Activated CD8-positive, alpha-beta memory T cell treated with anti-CD3 and anti-CD28 coated beads for 1 hour (primary cell): Measurements from ENCODE around the gene CHGA.

Experiments used
- DNase-seq, 2 donors: peaks; one replicate each; pipeline ENCODE4 v3.0.0-alpha.2; 2020; ENCODE audit warnings: low read depth in 1 of 2; ENCODE audit errors: extremely low read depth in 1 of 2

CHGA gene

DNA sequence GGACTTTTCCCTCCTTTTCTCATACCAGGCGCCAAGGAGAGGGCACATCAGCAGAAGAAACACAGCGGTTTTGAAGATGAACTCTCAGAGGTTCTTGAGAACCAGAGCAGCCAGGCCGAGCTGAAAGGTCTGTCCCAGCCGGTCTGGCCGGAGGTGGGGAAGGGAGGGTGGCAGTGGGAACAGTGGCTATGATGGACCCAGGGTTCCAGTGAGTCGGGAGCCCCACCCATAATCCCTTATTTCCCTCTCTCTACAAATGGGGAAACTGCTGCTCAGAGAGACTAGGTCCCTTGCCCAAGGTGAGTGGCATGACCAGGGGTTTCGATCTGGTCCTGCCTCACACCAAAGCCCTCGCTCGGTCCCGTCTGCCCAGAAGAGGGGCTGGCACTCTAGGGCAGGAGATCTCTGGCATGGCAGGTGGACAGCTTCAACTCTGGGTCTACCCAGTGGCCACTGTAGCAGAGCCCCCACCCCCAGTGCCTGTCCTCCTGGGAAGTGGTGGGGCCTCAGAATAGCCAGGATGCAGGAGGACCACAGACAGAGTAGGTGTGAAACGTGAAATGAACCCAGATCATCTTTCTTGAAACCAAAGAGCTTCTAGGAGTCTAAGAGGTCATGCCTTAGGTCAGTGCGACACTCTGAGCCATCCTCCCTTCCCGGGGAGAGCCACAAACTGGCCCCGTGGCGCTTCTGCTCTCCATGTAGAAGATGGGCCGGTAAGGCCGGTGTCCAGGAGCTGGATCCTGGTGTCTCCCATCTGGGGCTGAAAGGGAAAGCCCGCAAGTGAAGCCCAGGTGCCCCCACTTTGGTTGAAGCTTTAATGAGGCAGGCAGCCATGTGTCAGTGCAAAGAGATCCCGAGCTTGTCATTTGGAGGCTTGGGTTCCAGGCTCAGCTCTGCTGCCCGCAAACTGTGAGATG lies 7.0 kb downstream of the CHGA start:
- DNase-seq: no peak

DNA sequence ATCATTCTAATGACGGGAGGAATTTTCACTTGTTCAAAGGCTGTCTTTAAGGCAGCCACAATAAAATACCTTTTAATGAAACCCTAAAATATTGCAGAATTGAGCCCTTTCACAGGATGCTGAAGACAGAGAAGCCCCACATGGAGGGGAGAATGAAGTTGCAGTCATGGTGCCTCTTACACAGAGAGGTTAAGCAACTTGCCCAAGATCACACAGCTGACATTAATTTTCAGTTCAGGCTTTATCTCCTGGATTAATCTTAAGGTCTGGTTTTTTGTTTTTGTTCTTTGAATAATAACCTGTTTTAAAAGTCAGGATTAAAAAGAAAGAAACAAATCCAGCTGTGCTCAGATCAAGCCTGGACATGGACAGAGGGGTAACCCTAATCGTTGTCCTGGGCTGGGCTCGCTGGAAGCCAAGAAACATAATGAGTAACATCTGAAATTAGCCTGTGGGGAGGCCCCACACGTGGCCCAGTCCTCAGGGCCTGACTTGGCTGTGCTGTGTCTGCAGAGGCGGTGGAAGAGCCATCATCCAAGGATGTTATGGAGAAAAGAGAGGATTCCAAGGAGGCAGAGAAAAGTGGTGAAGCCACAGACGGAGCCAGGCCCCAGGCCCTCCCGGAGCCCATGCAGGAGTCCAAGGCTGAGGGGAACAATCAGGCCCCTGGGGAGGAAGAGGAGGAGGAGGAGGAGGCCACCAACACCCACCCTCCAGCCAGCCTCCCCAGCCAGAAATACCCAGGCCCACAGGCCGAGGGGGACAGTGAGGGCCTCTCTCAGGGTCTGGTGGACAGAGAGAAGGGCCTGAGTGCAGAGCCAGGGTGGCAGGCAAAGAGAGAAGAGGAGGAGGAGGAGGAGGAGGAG lies 8.0 kb downstream of the CHGA start:
- DNase-seq: no peak

DNA sequence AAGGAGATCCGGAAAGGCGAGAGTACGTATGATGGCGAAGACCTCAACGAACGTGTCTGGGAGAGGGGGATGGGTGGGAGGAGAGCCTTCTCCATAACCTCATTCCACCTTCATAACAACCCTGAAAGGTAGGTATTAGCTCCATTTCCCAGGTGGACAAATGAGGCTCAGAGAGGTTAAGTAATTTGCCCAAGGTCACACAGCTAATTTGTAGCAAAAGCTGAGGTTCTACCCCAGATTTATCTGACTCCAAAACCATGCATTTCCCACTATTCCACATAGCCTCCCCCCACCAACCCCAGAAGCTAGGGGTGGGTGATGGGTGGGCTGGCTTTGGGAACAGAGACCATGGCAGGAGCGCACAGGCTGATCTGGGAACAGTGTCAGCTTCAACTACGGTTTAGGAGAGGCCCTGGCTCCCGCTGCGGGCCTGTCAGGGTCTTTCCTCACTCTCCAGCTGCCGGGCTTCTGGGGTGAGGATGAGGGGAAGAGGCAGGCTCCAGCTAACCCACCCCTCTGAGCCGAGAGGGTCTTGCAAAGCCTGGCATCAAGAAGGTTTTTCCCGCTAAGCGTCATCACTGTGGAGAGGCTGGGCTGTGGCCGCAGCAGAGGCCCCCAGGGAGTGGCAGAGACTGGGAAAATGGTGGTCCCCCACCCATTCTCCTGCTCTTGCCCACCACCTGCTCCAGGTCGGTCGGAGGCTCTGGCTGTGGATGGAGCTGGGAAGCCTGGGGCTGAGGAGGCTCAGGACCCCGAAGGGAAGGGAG lies 8.9 kb downstream of the CHGA start:
- DNase-seq: no peak

DNA sequence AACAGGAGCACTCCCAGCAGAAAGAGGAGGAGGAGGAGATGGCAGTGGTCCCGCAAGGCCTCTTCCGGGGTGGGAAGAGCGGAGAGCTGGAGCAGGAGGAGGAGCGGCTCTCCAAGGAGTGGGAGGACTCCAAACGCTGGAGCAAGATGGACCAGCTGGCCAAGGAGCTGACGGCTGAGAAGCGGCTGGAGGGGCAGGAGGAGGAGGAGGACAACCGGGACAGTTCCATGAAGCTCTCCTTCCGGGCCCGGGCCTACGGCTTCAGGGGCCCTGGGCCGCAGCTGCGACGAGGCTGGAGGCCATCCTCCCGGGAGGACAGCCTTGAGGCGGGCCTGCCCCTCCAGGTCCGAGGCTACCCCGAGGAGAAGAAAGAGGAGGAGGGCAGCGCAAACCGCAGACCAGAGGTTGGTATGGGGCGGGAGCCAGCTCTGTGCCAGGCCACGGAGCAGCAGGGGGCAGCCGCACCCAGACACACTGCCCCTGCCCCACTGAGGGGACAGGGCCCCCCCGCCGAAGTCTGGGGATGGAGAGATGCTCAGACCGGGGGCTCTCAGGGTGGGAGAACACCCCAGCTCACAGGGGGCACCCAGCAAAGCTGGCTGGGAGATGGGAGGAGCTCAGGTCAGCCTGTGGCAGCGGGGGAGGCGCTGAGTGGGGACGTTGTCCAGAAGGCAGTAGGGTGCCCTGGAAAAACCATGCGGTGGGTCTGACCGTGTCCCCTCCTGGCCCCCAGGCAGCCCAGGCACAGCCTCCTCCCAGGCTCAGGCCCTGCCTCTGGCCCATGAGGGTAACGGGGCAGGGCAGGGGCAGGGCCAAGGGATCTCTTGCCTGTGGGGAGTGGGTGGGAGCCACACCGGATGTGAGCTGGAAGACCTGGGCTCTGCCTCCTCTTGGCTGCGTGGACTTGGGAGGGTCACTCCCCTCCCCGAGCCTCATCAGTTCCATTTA lies 9.8 kb downstream of the CHGA start:
- no peak for DNase-seq

DNA sequence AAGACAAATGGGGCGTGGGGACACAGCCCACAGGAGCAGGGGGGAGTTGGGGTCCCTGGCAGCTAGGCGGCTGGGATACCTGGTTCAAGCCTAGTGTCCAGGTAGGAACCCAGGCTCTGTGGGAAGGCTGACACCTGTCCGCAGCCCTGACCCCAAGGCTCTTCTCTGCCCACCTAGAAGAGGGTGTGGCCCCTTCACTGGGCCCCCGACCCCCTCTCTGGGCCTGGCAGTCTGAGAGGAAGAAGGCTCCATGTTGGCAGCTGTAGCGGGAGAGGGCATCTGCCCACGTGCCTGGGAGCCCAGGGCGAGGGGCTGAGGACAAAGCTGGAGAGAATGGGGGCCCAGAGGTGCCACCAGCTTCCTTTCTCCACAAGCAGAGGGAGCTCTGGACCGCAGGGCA lies 10.5 kb downstream of the CHGA start:
- no peak for DNase-seq

DNA sequence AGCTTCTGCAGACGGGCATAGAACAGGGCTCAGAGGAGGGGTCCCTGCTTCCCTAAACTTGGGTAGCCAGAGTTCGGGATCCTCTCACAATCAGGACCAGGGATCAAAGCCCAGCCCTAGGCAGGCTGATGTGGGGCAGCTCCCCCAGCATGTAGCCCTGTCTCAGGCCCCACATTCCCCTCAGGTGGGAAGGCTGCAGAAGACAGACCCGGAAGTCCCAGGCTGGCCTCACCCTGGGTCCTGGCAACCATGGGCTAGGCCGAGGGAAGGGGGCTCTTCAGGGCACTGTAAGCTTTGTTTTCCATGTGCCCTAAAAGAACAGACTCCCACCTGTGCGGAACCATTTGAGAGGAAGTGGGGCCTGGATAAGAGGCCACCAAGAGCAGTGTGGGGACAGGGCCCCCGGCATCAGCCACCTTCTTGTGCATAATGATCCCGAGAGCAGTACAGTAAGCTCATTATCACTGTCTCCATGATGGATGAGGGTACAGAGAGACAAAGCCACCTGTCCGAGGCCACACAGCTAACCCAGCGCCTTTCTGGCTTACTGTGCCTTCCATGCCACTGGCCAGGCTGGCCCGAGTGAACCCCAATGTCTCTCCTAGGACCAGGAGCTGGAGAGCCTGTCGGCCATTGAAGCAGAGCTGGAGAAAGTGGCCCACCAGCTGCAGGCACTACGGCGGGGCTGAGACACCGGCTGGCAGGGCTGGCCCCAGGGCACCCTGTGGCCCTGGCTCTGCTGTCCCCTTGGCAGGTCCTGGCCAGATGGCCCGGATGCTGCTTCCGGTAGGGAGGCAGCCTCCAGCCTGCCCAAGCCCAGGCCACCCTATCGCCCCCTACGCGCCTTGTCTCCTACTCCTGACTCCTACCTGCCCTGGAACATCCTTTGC lies 11.5 kb downstream of the CHGA start:
- no peak for DNase-seq

DNA sequence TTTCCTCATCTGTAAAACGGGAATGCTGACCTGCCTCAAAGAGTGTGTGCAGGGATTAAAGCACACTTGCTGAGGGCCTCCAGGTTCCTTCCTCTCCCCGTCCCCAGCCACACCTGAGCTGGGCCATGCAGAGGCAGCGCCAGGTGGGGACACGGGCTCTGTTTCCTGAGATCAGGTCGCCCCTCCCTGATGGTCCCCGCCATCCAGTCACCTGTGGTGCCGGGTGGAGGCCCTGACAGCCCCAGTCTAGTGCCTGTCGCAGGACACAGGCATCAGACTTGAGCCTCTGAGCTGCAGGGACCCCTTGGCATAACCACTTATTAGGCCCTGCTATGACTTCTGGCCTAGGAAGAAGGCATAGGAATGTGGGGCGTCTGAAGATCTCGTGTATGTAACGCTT lies 12.5 kb downstream of the CHGA start:
- no peak for DNase-seq

DNA sequence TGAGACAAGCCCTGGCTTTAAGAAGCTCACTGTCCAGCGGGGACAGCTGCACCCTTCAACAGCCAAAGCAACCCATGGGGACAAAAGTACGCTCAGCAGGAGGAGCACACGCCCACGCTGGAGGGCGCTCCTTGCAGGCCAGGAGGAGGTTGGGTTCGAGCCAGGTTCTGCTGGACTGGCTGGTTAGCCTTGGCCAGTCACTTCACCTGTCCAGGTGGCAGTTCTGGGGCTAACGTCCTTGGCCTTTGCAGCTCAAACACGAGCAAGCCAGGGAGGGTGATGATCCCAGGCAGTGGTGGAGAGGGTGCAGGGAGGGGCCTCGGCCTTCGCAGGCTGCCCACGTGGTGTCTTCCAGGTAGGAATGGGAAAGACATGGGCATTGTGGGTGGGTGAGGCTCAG lies 13.1 kb downstream of the CHGA start:
- no peak for DNase-seq

DNA sequence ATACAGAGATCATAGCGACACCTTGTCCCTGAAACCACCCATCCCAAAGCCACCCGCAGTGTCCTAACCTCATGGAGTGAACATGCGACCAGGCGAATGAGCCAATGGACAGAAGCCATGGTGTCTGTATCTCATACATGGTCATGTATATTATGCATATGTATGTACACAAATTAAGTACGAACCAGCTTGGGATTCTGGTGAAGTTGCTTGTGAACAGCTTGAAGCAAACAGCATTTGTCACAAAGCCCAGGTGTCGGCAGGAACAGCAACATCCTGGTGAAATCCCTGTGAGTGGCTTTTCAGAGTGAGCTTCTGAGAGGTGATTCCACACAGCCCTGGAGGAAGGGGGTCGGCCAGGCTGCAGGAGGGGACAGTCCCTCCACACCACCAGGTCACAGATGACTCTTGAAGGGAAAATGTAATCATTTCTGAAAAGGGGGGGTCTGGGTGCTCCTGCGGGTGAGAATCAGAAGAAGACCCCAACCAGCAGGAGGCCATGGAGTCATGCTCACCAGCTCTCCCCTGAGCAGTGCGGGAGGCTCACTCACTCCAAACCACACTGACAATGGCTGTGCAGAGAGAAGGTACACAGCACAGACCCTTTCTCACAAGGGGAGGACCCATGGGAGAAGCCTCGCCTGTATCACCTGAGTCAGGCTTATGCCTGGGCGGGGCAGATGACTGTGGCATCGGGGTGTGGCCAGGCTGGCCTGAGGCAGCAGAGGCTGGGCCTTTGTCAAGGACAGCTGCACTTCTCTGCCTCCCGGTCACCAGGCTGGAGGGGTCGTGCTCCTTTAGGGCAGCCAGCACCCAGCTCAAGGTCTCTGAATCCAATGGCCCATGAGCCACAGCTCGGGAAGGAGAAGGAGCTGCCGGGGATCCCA lies 14.3 kb downstream of the CHGA start:
- DNase-seq: no peak

DNA sequence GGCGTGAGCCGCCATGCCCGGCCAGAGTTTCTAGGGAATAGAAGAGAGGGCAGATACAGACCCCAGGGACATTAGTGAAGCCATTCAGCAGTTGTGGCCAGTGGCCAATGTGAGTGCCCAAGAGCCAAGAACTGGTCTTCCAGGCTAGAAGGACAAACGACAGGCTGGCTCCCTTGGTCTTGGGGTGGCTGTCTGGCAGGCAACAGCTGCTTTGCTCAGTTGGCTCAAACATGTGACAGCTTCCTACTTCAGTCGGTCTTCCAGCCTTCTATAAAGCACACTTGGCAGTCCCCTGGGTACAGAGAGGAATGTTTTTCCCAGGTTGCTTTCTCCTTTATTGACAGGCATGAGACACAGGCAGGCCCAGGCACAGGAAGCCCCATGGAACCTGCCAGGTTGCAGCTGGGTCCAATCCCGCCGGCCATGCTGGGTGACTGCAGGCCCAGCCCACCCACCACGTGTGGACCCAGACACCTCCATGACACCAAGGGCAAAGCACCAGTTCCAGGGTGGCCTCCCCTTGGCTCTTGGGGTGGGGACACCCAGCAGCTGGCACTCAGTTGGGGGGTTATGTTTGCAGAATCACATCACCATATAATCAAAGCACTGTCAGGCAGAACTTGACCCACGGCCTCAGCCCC lies 15.4 kb downstream of the CHGA start:
- DNase-seq: no peak

DNA sequence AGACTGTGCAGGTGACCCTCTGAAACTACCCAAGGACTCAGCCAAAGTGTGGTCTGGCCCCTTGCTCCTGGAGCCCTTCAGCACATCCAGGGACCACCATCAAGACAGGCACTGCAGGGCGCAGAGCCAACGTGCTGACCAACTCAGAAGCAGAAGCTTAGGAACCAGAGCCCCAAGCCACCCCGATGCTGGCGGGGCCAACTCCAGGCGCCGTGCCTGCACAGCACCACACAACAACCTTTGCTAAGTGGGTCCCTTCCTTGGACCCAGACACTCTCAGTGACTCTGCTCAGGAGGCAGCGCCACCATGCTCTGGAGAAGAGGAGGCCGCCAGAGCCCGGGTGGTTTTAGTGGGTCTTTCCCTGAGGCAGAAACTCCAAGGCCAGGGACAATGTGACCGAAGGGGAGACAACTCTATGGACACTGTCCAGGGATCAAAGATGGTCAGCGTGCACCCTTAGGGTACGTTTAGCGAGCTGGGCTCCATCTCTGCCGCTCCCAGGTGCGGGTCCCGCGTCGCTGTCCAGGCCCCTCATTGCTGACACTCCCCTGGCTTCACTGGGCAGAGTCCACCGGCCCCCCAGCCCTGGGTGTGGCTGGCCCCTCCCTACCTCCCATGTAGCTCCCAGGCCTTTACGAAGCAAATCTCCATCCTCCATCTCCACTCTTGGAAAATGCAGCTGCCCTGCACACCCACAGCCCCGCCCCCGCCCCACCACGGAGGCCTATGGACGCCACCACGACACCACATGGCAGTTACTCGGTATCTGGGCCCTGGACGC lies 16.1 kb downstream of the CHGA start:
- DNase-seq: no peak

DNA sequence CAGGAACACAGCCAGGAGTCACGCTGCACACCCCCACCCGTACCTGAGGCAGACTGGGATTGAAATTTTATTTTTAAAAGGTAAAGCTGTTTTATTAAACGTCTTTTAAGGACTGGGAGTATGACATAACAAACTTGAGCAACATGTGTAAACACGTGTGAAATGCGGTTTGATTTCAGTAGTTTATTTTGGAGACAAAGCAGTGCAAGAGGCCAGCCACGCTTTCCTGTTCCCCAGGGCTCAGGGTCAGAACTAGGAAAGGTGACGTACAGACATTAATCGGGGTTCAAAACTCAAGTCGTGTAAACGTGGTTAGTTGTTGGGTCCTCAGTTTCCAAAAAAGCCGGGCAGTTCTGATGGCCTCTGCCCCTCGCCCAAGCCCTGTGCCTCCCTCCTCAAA lies 16.7 kb downstream of the CHGA start:
- no peak for DNase-seq

DNA sequence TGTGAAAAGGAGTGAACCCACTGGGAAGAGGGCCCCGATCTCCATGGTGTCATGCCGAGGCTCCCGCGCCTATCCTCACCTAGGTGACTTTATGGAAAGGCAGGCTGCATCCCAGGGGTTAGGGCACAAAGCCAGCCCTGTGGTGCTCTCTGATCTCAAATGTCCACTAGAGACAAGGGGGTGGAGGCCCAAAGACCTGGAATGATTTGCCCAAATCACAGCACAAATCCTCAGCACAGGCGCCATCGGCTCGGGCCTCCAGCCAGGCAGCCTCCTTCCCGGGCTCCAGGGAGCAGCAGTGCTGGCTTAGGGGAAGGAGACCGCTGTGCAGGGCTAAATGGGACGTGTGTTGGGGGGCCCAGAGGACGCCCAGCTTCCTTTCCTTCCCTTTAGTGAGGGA lies 17.6 kb downstream of the CHGA start:
- DNase-seq: no peak

DNA sequence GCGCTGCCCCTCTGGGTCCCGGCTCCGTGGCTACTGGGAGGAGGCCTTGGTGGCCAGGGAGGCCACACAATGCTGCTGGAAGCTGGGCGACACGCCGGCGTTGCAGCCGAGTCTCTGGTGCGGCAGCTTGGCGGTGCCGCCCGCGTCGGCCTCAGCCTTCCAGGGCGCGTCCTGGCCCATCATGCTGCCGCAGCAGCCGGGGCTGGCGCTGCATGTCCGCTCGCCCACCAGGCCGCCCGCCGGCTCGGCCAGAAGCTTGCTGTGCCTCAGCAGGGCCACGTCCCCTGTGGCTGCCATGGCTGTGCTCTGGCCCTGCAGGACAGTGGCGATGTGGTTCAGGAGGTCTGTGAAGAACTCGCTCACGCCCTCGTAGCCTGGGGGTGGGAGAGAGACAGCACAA lies 18.6 kb downstream of the CHGA start:
- DNase-seq: no peak

DNA sequence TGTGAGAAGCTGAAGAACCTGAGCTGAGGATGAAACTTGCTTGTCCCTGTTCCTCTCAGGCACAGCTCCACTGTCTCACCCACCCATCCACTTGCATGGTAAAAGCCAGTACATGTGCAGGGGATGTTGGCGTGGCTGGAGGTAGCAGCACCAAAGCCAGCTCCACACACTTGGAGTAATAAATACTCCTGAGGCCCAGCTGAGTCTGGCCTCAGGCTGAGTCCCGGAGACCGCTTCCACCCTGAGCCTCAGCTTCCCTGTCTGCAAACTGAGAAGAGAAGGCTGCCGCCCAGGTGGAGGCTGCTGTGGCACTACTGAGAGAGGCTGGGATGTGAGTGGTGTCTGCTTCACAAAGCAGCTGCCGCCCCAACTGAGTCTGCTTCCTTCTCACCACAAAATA lies 19.2 kb downstream of the CHGA start:
- DNase-seq: no peak

DNA sequence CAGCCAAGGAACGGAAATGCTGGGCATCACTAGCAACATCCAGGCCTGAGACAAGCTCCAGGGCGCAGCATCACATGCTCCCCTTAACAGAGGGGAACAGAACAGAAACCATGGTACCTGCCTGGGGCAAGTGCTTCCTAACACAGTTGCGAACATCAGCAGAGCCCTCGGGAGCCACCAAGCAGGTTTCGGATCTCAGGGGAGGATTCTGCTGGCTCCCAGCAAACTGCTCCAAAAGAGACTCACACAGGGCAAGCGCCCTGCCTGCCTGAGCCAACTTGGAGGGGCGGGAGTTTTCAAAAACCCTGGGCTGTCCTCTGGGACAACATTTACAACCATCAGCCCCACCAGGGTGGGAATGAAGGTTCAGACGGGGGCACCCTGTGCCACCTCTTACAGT lies 19.6 kb downstream of the CHGA start:
- DNase-seq: no peak
